HepG2 (cell line): ENCODE data around the gene ANKRD65. TPM values are rescaled to one million over a fixed set of nuclear protein-coding genes. Genes with fewer than 3 reads are reported as not detected.
A peak's percentile ranks its signal among the peaks of the same experiment; 100 is the strongest.

Experiments
- ARNT ChIP-seq: fragments of 450-650 bp; IDR thresholded peaks from 2 replicates; pipeline ENCODE4 v1.6.1; 2017
- CERS6 ChIP-seq: sonication (generic); formaldehyde crosslinking; IDR thresholded peaks from 2 replicates; pipeline ENCODE4 v1.5.0; 2020; ENCODE audit warnings: missing genetic modification reagents
- E2F2 ChIP-seq: sonication (generic); formaldehyde crosslinking; IDR thresholded peaks from 2 replicates; pipeline ENCODE4 v1.4.0; 2020; ENCODE audit warnings: missing genetic modification reagents, borderline replicate concordance
- GATAD2A ChIP-seq: IDR thresholded peaks from 2 replicates; pipeline ENCODE4 v1.6.1; 2016
- HMGXB4 ChIP-seq, 2 experiments: sonication (generic) in 1 of 2; formaldehyde crosslinking in 1 of 2; IDR thresholded peaks; 2 replicates each; pipeline versions ENCODE4 v1.4.0 to v1.6.1; 2018 to 2020; ENCODE audit warnings: missing genetic modification reagents in 2 of 2, borderline replicate concordance in 1 of 2, low read depth in 1 of 2, mild to moderate bottlenecking in 1 of 2, missing biosample characterization in 1 of 2
- MAFF ChIP-seq: IDR thresholded peaks from 2 replicates; pipeline ENCODE4 v1.6.1; 2011; ENCODE audit warnings: low read depth, low read length, improper control_type of control experiment
- PRDM15 ChIP-seq: sonication (generic); formaldehyde crosslinking; IDR thresholded peaks from 2 replicates; pipeline ENCODE4 v1.4.0; 2020; ENCODE audit warnings: missing genetic modification reagents
- PRDM4 ChIP-seq: sonication (generic); formaldehyde crosslinking; IDR thresholded peaks from 2 replicates; pipeline ENCODE4 v1.9.0; 2021; ENCODE audit warnings: missing genetic modification reagents, borderline replicate concordance
- ZBTB49 ChIP-seq: sonication (generic); formaldehyde crosslinking; IDR thresholded peaks from 2 replicates; pipeline ENCODE4 v1.4.0; 2020; ENCODE audit warnings: missing genetic modification reagents, borderline replicate concordance
- ZNF101 ChIP-seq: sonication (generic); formaldehyde crosslinking; IDR thresholded peaks from 2 replicates; pipeline ENCODE4 v1.4.0; 2020; ENCODE audit warnings: mild to moderate bottlenecking, low read depth, missing genetic modification reagents, borderline replicate concordance
- ZNF577 ChIP-seq: sonication (generic); formaldehyde crosslinking; IDR thresholded peaks from 2 replicates; pipeline ENCODE4 v1.4.0; 2020; ENCODE audit warnings: mild to moderate bottlenecking, low read depth, missing genetic modification reagents, borderline replicate concordance
- ZNF605 ChIP-seq: sonication (generic); formaldehyde crosslinking; IDR thresholded peaks from 2 replicates; pipeline ENCODE4 v1.8.0; 2022; ENCODE audit warnings: mild to moderate bottlenecking, missing genetic modification reagents
- ZNF619 ChIP-seq: sonication (generic); formaldehyde crosslinking; IDR thresholded peaks from 2 replicates; pipeline ENCODE4 v1.4.0; 2020; ENCODE audit warnings: mild to moderate bottlenecking, missing genetic modification reagents
- ZSCAN29 ChIP-seq: sonication (generic); formaldehyde crosslinking; conservative IDR thresholded peaks from 2 replicates; pipeline ENCODE4 v1.4.0; 2020; ENCODE audit warnings: mild to moderate bottlenecking, missing genetic modification reagents
- polyA plus RNA-seq, 8 experiments: library from polyadenylated mRNA; depleted of rRNA in 3 of 8; stranded (reverse) in 7 of 8; unstranded in 1 of 8; fragments of >200 nt; fragmentation: Illumina TruSeq in 4 of 8; extraction: Trizol in 4 of 8; gene quantifications; 2 replicates each; pipeline versions ENCODE4 v1.2.1 to v1.2.3, GENCODE V29; 2011 to 2016; ENCODE audit warnings: low read depth in 4 of 8, missing spikeins in 1 of 8, mixed read lengths in 1 of 8; ENCODE audit not compliant: insufficient read depth in 1 of 8
- total RNA-seq, 5 experiments: library from RNA; depleted of rRNA; stranded (reverse); fragments of >200 nt; fragmentation: Illumina TruSeq; extraction: Trizol; gene quantifications; 2 replicates each; pipeline ENCODE4 v1.2.3, GENCODE V29; 2016; ENCODE audit warnings: low read depth in 1 of 5

The ANKRD65 gene
- total and polyA plus RNA-seq, 2 of the 13 experiments (the other 11 are each of a cell fraction or from before 2014, with no cell fraction given), result 12.1 to 30.1 TPM

- TF ChIP-seq E2F2 (CRISPR knock-in tag) (no peak), ZNF101 (CRISPR knock-in tag) (no peak), ZSCAN29 (peak; percentile 73; the same call in 1 of the 2 replicates), ZNF577 (CRISPR knock-in tag) (no peak), ZNF605 (CRISPR knock-in tag) (0 out of 2 replicates have a peak, but pooled peaks have one; percentile 57), CERS6 (CRISPR knock-in tag) (0 out of 2 replicates have a peak, but pooled peaks have one; percentile 59), MAFF (no peak), PRDM4 (no peak), PRDM15 (CRISPR knock-in tag) (no peak), ZNF619 (CRISPR knock-in tag) (peak; percentile 90), GATAD2A (CRISPR knock-in tag) (peak; percentile 96), HMGXB4 (CRISPR knock-in tag; IDR thresholded peaks at IDR 0.05; ENCODE audit: borderline replicate concordance in 1 of 2, low read depth in 1 of 2) (peak; percentile 74 to 97), ZBTB49 (CRISPR knock-in tag) (no peak), ARNT (no peak)
Measured at GRCh38 chr1:1400576-1401456, 20.3 kb downstream of the ANKRD65 start (continued).
